SHP77 (cell line): ENCODE results near the gene BTBD7.
A peak's percentile ranks its signal among the peaks of the same experiment; 100 is the strongest.
"Not testable (repeated sequence)": the region's sequence is repeated elsewhere in the genome, so short reads cannot be mapped to it uniquely, and the experiment has no call there.

Experiments
- DNase-seq, 2 experiments: peaks; one replicate each; lab custom pipeline; 2025; lab: John Stamatoyannopoulos, UW

Gene BTBD7

GRCh38 chr14:93246534-93246933 is 86.3 kb downstream of the BTBD7 start:
- DNase-seq = no peak

- DNase-seq = no peak
Observed at GRCh38 chr14:93245764-93246420, 86.9 kb downstream of the BTBD7 start.

- no peak for DNase-seq
Observed at GRCh38 chr14:93240678-93241000, 92.2 kb downstream of the BTBD7 start.

GRCh38 chr14:93239869-93240677 is 92.8 kb downstream of the BTBD7 start:
- DNase-seq = no peak

- no peak for DNase-seq
Observed at GRCh38 chr14:93234798-93235197, 98.0 kb downstream of the BTBD7 start.

GRCh38 chr14:93233078-93233477 is 99.8 kb downstream of the BTBD7 start:
- DNase-seq = not testable (repeated sequence)

GRCh38 chr14:93232159-93232558 is 100.7 kb downstream of the BTBD7 start:
- no peak for DNase-seq

GRCh38 chr14:93231129-93231979 is 101.5 kb downstream of the BTBD7 start:
- DNase-seq = peak; percentile 2 to 43

- no peak for DNase-seq
Observed at GRCh38 chr14:93230539-93230938, 102.3 kb downstream of the BTBD7 start.

- no peak for DNase-seq
Observed at GRCh38 chr14:93228550-93228949, 104.3 kb downstream of the BTBD7 start.

- no peak for DNase-seq
Observed at GRCh38 chr14:93223565-93223964, 109.3 kb downstream of the BTBD7 start.

- no peak for DNase-seq
Observed at GRCh38 chr14:93220509-93220908, 112.3 kb downstream of the BTBD7 start.

- DNase-seq = peak; percentile 25 to 56
Observed at GRCh38 chr14:93219103-93219726, 113.6 kb downstream of the BTBD7 start.

- DNase-seq = no peak
Observed at GRCh38 chr14:93214598-93214997, 118.2 kb downstream of the BTBD7 start.

GRCh38 chr14:93212432-93212831 is 120.4 kb downstream of the BTBD7 start:
- DNase-seq = no peak

- DNase-seq = peak; percentile 36 to 47
Observed at GRCh38 chr14:93207468-93208308, 125.1 kb downstream of the BTBD7 start.

GRCh38 chr14:93206793-93207467 is 125.9 kb downstream of the BTBD7 start, which contains the start of the genes GON7 and UBR7:
TSS of gene GON7 (minus strand) at chr14:93207065. CDS start at chr14:93207037, 28 bp downstream.
TSS of gene UBR7 (plus strand) at chr14:93207256. CDS start at chr14:93207292, 36 bp downstream.
- peak; percentile 95 to 97 for DNase-seq

- DNase-seq = no peak
Observed at GRCh38 chr14:93201155-93201704, 131.6 kb downstream of the BTBD7 start.

- DNase-seq = no peak
Observed at GRCh38 chr14:93200553-93200952, 132.3 kb downstream of the BTBD7 start.

- DNase-seq = no peak
Observed at GRCh38 chr14:93199031-93199430, 133.8 kb downstream of the BTBD7 start.
